ENCODE measurements around the gene MAN1C1. TPM values are rescaled to one million over a fixed set of nuclear protein-coding genes. Genes with fewer than 3 reads are reported as not detected.

The MAN1C1 gene
- total RNA-seq, 1 donor from 2014 or later, result 0.20 TPM

GRCh38 chr1:25704267-25704691 is 87.7 kb downstream of the MAN1C1 start:
- no peak for TF ChIP-seq CTCF (IDR thresholded peaks at IDR 0.05)
- peaks cover 14% of the 10 kb centered on the region for H3K27me3 Mint-ChIP-seq
- intact Hi-C loops (cut with micrococcal nuclease), result no loop called here
- POLR2A ChIA-PET, result no interaction called here
- CTCF ChIA-PET, result no interaction called here
- no peak overlapping the region for H3K4me3 Mint-ChIP-seq
- no peaks in the 10 kb centered on the region for H3K9me3 Mint-ChIP-seq
- DNase-seq (no peak), ATAC-seq (ENCODE audit: low read depth) (no peak)
- H3K4me1 Mint-ChIP-seq, result no peaks in the 10 kb centered on the region
- no peaks in the 10 kb centered on the region for H3K36me3 Mint-ChIP-seq (ENCODE audit: low read depth)
- H3K27ac Mint-ChIP-seq, result no peak overlapping the region

- no peaks in the 10 kb centered on the region for H3K4me1 Mint-ChIP-seq
- H3K27me3 Mint-ChIP-seq, result peaks cover 11% of the 10 kb centered on the region
- H3K27ac Mint-ChIP-seq, result no peak overlapping the region
- POLR2A ChIA-PET, result no interaction called here
- intact Hi-C loops (cut with micrococcal nuclease), result no loop called here
- CTCF ChIA-PET, result no interaction called here
- no peaks in the 10 kb centered on the region for H3K9me3 Mint-ChIP-seq
- DNase-seq (no peak), ATAC-seq (ENCODE audit: low read depth) (no peak)
- no peaks in the 10 kb centered on the region for H3K36me3 Mint-ChIP-seq (ENCODE audit: low read depth)
- TF ChIP-seq CTCF (IDR thresholded peaks at IDR 0.05), result no peak
- no peak overlapping the region for H3K4me3 Mint-ChIP-seq
Observed at GRCh38 chr1:25705699-25706098, 89.1 kb downstream of the MAN1C1 start.

GRCh38 chr1:25706146-25707089 is 89.8 kb downstream of the MAN1C1 start:
- Mint-ChIP-seq H3K27ac (no peak overlapping the region), H3K9me3 (no peaks in the 10 kb centered on the region), H3K36me3 (ENCODE audit: low read depth) (no peaks in the 10 kb centered on the region), H3K4me3 (no peak overlapping the region), H3K27me3 (peaks cover 11% of the 10 kb centered on the region), H3K4me1 (no peaks in the 10 kb centered on the region)
- TF ChIP-seq CTCF (IDR thresholded peaks at IDR 0.05), result no peak
- ChIA-PET CTCF (no interaction called here), POLR2A (no interaction called here)
- intact Hi-C loops (cut with micrococcal nuclease), result no loop called here
- ATAC-seq (ENCODE audit: low read depth) (no peak), DNase-seq (no peak)

GRCh38 chr1:25707280-25708016 is 90.9 kb downstream of the MAN1C1 start:
- no peak for DNase-seq
- H3K36me3 Mint-ChIP-seq (ENCODE audit: low read depth), result no peaks in the 10 kb centered on the region
- H3K27ac Mint-ChIP-seq, result no peak overlapping the region
- CTCF ChIA-PET, result no interaction called here
- H3K27me3 Mint-ChIP-seq, result peaks cover 11% of the 10 kb centered on the region
- H3K4me3 Mint-ChIP-seq, result no peak overlapping the region
- TF ChIP-seq CTCF (IDR thresholded peaks at IDR 0.05), result no peak
- H3K9me3 Mint-ChIP-seq, result no peaks in the 10 kb centered on the region
- H3K4me1 Mint-ChIP-seq, result peaks cover 6% of the 10 kb centered on the region
- POLR2A ChIA-PET, result no interaction called here
- intact Hi-C loops (cut with micrococcal nuclease), result no loop called here
- no peak for ATAC-seq (ENCODE audit: low read depth)
